Osteocyte (in vitro differentiated cells): ENCODE measurements around the gene PTPRM. TPM values are rescaled to one million over a fixed set of nuclear protein-coding genes. Genes with fewer than 3 reads are reported as not detected.

Source experiments
- DNase-seq: peaks from one replicate; pipeline ENCODE4 v3.0.0; 2021; ENCODE audit warnings: mixed read lengths; ENCODE audit not compliant: unreplicated experiment; ENCODE audit errors: extremely low spot score
- H3K27ac Mint-ChIP-seq: one replicate; pipeline ENCODE4 v1.8.0; 2021; ENCODE audit warnings: mild to moderate bottlenecking, mixed read lengths; ENCODE audit not compliant: unreplicated experiment
- H3K27me3 Mint-ChIP-seq: one replicate; pipeline ENCODE4 v1.8.0; 2021; ENCODE audit warnings: mixed read lengths; ENCODE audit not compliant: unreplicated experiment
- H3K36me3 Mint-ChIP-seq: one replicate; pipeline ENCODE4 v1.8.0; 2021; ENCODE audit warnings: mixed read lengths; ENCODE audit not compliant: unreplicated experiment
- H3K4me1 Mint-ChIP-seq: one replicate; pipeline ENCODE4 v1.8.0; 2021; ENCODE audit warnings: mixed read lengths; ENCODE audit not compliant: unreplicated experiment
- H3K4me3 Mint-ChIP-seq: one replicate; pipeline ENCODE4 v1.8.0; 2021; ENCODE audit warnings: mild to moderate bottlenecking, moderate library complexity, mixed read lengths; ENCODE audit not compliant: unreplicated experiment
- H3K9me3 Mint-ChIP-seq: one replicate; pipeline ENCODE4 v1.8.0; 2021; ENCODE audit warnings: mixed read lengths; ENCODE audit not compliant: unreplicated experiment
- CTCF ChIP-seq: fragments of 200-600 bp; sonication (generic); IDR thresholded peaks from 2 replicates; pipeline ENCODE4 v1.5.0; 2021; ENCODE audit warnings: antibody characterized with exemption, mild to moderate bottlenecking, moderate library complexity
- total RNA-seq: library from RNA; stranded (reverse); gene quantifications from 2 replicates; pipeline ENCODE4 v1.2.1, GENCODE V29; 2021

The PTPRM gene
- total RNA-seq, 1 donor from 2014 or later: 105 TPM

DNA sequence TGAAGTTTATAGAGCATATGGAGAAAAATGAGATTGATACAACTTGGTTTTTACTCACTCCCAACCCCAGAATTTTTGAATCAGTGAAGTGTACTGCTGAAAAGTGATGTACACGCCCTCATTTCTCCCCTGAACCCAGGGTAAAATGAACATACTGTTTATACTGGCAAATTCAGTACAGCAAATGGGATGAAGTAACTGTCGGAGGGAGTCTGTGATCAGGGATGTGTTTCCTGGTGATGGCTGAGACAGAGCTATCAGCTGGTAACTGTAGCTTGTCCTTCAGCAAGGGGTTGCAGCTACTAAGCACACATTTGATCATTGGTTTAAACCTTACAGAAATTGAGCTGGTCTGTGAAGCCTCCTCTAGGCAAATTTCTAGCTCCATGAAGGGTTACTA lies 191.6 kb downstream of the PTPRM start:
- no peaks in the 10 kb centered on the region for H3K9me3 Mint-ChIP-seq
- no peak overlapping the region for H3K4me3 Mint-ChIP-seq
- H3K4me1 Mint-ChIP-seq: peaks cover 27% of the 10 kb centered on the region
- DNase-seq: no peak
- H3K27me3 Mint-ChIP-seq: no peaks in the 10 kb centered on the region
- no peaks in the 10 kb centered on the region for H3K36me3 Mint-ChIP-seq
- no peak overlapping the region for H3K27ac Mint-ChIP-seq
- no peak for TF ChIP-seq CTCF

GRCh38 chr18:7760967-7761948 lies 194.1 kb downstream of the PTPRM start:
- Mint-ChIP-seq H3K4me1 (peaks cover 25% of the 10 kb centered on the region), H3K27me3 (no peaks in the 10 kb centered on the region), H3K36me3 (no peaks in the 10 kb centered on the region), H3K9me3 (no peaks in the 10 kb centered on the region), H3K4me3 (no peak overlapping the region), H3K27ac (peak overlapping the region; percentile 63)
- TF ChIP-seq CTCF: no peak
- no peak for DNase-seq

GRCh38 chr18:7764405-7764804 lies 197.3 kb downstream of the PTPRM start:
- Mint-ChIP-seq H3K36me3 (no peaks in the 10 kb centered on the region), H3K4me3 (no peak overlapping the region), H3K4me1 (peaks cover 29% of the 10 kb centered on the region), H3K9me3 (no peaks in the 10 kb centered on the region), H3K27me3 (no peaks in the 10 kb centered on the region), H3K27ac (no peak overlapping the region)
- TF ChIP-seq CTCF: no peak
- DNase-seq: no peak

GRCh38 chr18:7766346-7766745 lies 199.2 kb downstream of the PTPRM start:
- Mint-ChIP-seq H3K4me3 (no peak overlapping the region), H3K4me1 (peaks cover 18% of the 10 kb centered on the region), H3K9me3 (no peaks in the 10 kb centered on the region), H3K36me3 (no peaks in the 10 kb centered on the region), H3K27ac (no peak overlapping the region), H3K27me3 (no peaks in the 10 kb centered on the region)
- no peak for DNase-seq
- no peak for TF ChIP-seq CTCF

DNA sequence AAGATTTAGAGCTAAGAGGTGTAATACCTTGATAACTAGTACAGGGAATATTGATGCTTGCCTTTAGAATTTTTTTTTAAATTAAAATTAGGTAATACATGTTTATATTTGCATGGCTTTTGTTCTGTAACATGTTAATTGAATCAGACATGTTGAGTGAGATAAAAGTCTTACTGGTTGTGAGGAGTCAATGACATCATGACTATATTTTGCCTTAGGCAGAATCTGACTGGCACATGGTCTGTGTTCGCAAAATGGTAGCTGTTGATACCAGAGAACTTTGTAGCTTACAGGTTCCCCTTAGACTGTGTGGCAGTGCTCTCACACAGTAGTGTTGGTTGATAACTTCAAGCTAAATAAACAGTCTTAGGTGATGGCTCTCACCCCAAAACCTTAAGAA lies 199.7 kb downstream of the PTPRM start:
- DNase-seq: no peak
- H3K27ac Mint-ChIP-seq: no peak overlapping the region
- no peaks in the 10 kb centered on the region for H3K9me3 Mint-ChIP-seq
- H3K4me3 Mint-ChIP-seq: no peak overlapping the region
- H3K27me3 Mint-ChIP-seq: no peaks in the 10 kb centered on the region
- no peaks in the 10 kb centered on the region for H3K36me3 Mint-ChIP-seq
- H3K4me1 Mint-ChIP-seq: peaks cover 13% of the 10 kb centered on the region
- TF ChIP-seq CTCF: no peak
